Fibroblast of peridontal ligament (primary cell): ENCODE data around the gene HELZ2.
"Not testable (repeated sequence)": the region's sequence is repeated elsewhere in the genome, so short reads cannot be mapped to it uniquely, and the experiment has no call there.

Source experiments
- DNase-seq: peaks from one replicate; pipeline ENCODE4 v3.0.0-alpha.2; 2010; ENCODE audit errors: extremely low read depth

The HELZ2 gene

DNA sequence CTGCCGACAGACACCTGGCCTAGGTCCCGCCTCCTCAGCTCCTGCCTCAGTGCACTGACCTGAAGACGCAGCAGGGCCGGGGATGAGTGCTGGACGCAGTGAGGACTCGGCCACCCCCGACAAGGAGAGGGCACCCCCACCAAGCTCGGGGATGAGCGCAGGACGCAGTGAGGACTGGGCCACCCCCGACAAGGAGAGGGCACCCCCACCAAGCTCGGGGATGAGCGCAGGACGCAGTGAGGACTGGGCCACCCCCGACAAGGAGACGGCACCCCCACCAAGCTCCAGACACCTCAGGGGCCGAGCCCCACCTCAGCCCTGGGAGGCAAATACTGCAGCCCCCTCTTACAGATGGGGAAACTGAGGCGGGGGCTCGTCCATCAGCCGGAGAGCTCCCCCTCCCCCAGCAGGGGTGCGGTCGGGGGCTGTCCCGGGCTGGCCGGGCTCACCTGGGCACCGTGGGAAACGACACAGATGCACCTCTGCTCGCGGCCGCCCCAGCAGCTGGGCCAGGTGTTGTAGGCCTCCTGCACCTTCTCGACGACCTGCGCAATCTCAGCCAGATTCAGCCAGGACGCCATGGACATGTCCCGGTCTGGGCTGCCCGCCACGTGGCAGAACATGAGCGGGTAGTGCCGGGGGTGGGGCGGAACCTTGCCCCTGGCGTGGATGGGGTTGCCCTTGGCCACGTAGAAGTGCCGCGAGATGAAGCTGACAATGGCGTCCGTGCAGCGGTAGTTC, 7.5 kb downstream of the HELZ2 start:
- DNase-seq: no peak

DNA sequence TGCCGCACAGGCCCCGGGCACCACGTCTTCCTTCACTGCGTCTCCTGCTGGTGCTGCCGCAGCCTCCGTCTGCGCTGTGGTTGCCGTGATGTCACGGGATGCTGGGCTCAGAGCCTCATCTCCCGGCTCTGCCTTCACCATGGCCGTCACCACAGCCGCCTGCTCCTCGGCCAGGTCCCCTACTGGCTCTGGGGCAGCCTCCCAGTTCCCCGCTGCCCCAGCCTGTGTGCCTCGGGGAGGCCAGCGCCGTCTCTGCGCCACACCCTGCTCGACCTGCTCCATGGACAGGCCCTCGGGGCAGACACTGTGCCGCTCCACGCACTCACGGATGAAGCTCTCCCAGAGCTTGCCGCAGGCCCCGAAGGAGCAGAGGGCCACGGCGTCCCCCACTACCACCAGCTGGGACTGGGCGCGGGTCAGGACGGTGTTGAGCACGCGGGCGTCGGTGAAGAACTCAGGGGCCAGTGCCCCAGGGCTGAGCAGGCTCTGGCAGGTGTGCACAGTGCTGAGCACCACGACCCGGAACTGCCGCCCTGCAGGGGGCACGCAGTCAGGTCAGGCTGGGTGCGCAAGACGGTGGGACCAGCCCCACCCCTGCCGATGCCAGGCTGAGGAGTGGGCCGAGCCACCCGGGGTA, 8.2 kb downstream of the HELZ2 start:
- DNase-seq: no peak

DNA sequence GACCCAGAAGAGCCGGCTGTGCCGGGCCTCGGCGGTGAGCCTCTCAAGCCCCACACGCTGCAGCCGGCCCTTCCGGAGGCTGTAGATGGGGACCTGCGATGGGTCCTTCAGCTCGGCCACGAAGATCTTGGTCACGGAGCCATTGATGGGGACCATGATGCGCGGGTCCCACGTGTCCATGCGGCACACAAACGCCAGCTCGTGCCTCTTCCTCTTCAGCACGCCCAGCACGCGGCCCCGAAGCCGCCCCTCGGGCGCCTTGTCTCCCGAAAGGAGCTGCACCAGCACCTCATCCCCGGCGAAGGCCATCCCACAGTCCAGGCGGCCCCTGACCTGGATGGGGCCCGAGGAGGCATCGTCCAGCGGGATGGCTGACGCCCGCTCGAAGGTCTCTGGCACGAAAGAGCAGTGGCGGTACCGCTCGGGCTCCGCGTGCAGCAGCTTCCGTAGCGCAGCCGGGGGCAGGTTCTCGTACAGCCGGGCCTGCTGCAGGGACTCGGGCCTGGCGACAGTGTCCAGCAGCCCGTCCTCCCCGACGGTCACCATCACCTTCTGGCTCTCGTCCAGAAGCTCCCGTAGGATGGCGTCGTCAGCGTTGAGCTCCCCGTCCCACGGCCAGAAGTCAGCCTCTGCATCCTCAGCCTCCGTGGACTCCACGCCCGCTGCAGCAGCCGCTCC, 8.9 kb downstream of the HELZ2 start:
- no peak for DNase-seq

DNA sequence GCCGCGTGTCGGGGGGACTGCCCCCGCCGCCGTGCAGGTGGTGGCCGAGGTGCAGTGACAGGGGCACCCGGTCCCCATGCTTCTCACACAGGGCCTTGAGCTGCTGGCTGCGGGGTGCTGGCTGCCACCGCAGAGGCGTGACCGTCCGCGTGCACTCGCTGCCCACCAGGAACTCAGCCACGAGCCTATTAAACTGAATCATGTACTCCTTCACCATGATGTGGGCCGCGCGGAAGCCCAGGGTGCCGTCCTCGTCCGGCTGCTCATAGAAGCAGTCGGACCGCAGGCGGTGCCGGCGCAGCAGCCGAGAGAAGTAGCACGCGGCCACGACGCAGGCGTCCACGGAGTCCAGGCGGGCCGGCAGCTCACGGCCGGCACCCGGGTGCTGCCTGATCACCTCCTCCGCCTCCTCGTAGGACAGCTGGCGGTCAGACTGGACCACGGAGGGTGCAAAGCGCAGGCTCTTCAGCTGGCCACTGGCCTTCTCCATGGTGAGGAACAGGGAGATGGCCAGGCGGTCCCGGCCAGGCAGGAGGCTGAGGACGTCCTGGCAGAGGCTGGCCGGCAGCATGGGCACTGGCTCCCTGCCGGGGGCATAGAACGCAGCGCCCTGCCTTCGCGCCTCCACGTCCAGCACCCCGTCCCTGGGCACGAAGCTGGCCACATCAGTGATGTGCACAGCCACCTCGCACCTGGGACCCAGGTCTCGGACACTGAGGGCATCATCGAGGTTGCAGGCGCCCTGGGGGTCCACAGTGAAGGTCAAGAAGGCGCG, 9.8 kb downstream of the HELZ2 start:
- DNase-seq: no peak

DNA sequence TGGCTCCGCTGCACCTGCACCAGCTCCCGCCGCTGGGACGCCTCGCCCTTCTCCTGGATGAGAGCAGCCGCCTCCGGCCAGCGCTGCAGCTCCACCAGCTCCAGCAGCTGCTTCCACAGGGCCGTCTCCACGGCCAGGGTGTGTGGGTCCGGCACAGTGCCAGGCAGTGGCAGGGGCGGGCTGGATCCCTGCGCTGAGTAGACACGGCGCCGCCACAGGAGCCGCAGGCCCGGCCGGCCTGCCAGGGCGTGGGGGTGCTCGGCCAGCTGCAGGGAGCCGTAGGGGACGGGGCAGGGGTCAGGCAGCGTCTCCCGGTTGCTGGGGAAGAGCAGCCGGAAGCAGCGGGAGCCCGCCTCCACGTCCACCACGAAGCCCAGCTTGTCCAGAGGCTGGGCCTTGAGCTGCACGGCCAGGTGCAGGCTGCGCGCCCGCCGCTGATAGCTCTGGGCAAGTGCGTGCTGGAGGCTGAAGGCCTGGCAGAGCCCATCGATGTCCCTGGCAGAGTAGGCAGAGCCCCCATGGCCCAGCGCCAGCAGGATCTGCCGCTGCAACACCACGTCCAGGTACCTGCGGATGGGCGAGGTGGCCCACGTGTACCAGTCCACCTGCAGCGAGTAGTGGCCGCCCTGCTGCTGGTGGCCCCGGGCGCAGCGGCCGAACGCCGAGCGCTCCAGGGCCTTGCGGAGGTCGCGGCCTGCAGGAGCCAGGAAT, 10.7 kb downstream of the HELZ2 start:
- DNase-seq: no peak

DNA sequence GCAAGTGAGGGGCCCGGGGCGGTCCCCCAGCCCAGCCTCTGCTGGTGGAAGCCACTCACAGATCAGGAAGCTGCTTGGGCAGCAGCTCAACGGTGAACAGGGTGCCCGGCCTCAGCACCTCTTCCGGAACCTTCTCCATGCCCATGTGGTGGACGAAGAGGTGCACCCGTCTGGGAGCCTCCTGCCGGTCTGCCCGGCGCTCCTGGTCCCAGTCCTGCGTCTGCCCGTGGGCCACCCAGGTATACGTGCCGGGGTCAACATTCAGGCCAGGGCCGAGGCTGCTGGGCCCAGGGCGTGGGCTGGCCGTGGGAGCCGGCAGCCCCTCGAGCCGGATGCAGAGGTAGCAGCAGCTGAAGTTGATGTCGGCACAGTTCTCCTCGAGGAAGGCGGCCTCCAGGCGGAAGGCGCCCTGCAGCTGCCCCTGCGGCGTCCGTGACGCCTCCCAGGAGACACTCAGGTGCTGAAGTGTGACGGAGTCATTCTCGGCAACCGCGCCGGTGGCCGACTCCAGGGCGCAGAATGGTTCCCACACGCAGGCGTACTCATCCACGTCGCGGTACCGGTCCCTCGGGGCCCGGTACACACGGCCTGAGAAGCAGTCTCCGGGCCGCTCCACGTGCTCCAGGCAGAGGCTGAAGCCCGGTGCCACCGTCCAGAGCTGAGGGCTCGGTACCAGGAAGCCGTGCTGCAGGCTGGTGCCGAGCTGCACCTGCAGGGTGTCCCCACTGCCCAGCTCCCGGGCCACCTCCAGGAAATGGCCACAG, 11.4 kb downstream of the HELZ2 start:
- DNase-seq: no peak

DNA sequence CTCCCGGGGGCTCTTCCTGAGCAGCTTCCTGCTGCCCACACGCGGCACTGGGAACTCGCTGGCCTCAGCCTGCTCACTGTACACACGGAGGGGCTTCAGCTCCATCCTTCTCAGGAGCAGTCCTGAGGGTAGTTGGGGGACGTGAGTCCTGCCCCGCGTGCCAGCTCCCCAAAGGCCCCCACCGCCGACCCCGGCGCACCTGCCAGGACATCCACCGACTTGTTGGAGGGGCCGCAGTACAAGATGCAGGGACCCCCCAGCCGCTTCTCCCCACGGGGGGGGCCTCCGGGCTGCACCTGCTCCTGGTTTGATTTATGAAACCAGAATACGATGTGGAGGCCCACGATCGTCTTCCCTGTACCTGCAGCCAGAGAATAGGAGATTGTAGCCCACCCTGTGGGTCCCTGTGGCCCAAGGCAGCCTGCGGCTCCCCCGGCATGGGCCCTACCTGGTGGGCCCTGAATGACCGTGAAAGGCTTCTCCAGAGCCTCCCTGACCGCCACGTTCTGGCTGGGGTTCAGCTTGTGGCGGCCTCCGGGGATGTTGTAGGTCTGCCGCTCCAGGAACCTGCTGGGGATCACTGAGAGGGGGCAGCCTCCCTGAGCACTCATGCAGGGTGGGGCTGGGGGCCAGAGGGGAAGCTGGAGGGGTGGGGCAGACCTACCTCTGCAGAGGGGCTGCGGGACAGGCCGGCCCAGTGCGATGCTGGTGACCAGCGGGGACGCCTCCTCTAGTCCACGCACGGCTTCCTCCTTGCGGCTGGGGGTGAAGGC, 12.2 kb downstream of the HELZ2 start:
- no peak for DNase-seq

DNA sequence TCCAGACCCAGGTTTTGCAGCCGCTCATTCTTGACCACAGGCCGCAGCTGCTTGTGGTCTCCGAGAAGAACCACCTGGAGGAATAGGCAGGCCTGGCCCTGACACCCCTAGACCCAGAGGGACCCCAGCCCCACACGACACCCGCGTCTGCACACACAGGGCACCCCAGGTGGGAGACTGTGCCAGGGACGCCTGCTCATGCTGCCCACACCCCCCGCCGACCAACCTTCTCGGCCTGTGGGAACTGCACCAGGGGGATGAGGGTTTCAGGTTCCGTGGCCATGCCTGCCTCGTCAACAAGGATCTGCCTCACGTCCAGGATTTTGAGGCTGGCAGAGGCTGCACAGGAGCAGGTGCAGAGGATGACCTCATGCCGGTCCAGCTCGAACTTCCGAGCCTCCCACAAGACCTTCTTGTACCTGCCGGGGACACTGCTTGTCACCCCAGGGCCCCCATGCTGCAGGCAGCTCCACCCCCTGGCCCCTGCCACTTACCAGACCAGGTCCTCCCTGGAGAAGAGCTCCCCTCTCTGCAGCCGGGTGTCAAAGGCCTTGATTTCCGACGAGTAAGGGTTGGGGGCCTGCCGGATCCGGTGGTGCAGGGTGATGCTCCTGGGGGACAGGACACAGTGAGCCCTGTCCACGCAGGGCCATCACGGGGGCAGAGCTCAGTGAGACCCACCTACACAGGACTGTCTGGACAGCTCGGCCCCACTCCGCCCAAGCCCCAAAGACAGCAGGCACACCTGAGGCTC, 13.0 kb downstream of the HELZ2 start:
- no peak for DNase-seq

DNA sequence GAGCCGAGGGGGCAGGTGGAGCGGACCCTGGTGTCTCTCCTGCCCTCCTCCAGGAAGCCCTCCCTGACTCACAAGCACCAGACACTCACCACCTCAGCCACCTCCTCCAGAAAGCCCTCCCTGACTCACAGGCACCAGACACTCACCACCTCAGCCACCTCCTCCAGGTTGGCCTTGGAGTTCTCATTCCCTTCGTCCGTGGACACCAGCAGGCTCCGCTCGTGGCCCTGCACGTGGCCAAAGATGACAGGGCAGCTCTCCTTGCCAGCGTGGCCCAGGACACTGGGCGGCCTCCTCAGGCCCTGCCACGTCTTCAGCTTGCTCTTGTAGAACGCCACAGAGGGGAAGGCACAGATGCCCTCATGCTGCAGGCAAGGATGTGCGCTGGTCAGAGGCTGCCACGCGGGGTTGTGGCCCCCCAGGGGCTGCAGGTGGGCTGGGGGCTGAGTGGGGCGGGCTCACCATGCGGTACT, 13.7 kb downstream of the HELZ2 start:
- DNase-seq: no peak

DNA sequence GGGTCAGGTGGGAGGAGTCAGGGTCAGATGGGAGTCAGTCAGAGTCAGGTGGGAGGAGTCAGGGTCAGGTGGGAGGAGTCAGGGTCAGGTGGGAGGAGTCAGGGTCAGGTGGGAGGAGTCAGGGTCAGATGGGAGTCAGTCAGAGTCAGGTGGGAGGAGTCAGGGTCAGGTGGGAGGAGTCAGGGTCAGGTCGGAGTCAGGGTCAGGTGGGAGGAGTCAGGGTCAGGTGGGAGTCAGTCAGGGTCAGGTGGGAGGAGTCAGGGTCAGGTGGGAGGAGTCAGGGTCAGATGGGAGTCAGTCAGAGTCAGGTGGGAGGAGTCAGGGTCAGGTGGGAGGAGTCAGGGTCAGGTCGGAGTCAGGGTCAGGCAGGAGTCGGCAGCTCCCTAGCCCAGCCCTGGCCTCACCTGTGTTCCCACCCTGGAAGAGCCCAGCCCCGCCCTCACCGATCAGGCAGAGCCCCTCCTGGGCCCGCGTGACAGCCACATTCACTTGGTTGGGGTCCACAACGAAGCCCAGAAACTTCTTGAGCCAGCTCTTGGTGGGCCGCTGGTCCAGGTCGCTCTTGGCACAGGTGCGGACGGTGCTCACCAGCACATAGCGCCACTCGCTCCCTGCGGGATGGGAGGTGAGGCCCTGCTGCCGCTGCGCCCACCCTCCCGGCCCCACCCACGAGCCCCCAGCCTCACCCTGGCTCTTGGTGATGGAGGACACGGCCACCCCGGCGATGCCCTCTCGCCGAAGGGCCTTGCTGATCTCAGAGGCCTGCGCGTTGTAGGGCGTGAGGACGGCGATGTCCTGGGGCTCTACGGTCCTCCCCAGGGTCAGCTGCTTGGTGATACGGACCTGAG, 14.3 kb downstream of the HELZ2 start:
- DNase-seq: not testable (repeated sequence)

DNA sequence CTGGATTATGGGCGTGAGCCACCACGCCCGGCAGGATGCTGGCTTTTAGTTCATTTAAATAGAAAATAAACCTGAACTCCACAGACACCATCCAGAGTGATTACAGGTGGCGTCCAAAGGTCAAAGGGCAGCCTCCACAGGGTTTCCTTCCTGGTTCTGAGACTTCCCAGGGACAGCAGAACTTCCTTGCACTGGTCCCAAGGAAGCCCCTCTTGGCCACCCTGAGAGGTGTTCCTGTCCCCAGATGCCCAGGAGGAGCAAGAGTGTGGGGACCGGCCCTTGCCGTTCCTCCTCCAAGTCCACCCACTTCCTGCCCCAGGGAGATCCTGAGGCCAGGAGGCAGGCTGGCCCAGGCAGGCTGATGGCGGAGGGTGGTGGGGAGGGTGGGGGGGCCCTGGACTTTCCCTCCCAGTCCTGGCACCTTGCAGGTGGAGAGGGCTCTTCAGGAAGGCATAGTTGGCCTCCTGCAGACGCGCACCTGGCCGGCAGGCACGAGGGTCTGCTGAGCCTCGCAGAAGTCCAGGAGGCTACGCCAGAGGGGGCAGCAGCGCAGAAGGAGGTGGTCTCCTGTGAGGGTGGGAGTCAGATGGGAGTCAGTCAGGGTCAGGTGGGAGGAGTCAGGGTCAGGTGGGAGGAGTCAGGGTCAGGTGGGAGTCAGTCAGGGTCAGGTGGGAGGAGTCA, 15.1 kb downstream of the HELZ2 start:
- no peak for DNase-seq

DNA sequence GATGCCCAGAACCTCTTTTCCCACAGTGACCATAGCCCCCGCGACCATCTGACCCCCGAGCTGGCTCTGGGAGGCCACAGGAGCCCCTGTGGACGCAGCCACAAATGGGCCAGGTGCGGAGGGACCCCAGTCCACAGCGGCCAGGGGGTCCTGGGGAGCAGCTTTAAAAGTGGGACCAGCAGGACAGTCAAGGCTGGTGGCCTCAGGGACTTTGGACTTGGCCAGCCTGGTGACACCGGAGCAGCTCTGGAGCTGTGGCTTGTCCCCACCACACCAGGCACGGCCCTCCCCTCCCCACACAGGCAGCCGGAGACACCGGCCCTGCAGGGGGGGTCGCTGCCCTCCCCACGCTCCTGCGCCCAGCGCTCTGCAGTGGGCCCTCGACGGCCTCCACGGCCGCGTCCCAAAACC, 16.6 kb downstream of the HELZ2 start:
- no peak for DNase-seq

DNA sequence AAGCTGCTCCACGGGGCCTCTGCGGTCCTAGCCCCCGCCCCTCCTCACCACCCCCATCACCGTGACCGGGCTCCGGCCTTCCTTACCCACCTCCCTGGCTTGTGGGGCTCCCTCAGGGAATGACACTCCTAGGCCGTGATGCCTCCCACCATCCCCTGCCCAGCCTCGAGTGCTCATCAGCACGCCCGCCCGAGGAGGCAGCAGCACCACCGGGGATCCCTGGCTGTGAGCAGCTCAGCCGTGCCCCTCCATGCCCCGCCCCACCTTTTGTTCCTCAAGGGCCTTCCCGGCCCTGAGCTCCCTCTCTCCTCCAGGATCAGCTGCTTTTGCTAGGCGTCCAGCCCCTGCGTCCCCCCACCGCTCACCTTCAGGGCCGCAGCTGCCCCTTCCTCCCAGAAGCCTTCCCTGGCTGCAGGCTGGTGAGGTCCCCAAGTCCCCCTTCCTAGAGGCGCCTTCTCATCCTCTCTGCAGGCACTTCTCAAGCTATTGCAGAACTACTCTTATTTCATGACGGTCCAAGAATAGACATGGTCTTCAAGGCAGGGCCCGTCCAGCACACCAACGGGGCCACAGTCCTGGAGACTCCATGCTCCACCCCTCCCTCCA, 17.1 kb downstream of the HELZ2 start:
- no peak for DNase-seq

DNA sequence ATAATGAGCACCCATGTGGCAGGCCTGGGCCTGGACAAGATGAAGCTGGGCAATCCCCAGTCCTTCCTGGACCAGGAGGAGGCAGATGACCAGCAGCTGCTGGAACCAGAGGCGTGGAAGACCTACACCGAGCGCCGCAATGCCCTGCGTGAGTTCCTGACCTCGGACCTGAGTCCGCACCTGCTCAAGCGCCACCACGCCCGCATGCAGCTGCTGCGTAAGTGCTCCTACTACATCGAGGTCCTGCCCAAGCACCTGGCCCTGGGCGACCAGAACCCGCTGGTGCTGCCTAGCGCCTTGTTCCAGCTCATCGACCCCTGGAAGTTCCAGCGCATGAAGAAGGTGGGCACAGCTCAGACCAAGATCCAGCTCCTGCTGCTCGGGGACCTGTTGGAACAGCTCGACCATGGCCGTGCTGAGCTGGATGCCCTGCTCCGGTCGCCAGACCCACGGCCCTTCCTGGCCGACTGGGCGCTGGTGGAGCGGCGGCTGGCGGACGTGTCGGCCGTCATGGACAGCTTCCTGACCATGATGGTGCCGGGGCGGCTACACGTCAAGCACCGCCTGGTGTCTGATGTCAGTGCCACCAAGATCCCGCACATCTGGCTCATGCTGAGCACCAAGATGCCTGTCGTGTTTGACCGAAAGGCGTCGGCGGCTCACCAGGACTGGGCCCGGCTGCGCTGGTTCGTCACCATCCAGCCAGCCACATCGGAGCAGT, 18.2 kb downstream of the HELZ2 start:
- no peak for DNase-seq

DNA sequence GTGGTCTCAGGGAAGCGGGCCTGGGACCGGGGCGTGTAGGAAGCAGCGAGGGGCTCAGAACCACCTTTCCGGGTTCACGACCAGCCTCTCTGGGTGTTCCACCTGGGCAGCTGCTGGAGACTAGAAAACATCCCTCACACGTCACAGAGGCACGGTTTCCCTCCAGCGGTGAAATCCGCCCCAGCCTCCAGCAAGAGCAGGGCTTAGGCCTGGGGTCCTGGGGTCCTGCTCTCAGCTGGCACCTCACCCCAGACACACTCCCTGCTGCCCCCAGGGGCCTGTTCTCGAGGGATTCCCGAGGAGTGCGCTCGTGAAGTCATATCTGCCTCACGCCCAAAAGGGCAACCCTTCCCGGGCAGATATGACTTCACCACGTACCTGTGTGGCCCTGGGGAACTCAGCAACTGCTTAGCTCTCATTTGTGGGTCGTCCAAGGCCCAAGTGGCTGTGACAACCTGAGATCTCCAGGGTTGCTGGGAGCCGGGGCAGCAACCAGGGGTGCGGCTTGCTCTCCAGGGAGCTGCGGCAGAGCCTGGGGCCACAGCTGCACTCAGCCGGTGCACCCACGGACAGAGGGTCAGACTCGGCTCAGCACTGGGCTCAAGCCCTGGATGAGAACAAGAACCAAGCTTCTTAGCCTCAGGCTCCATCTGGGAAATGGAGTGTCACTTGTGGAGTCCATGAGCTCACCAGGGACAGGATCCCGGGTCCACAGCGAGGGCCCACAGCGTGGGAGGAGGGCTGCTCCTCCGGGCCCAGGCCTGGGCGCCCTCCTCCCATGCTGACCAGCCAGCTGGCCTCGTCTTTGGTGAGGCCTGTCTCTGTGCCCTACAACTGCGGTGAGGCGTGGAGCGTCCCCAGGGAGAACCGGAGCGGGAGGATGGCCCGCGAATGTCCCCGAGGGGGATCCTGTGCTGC, 19.4 kb downstream of the HELZ2 start:
- no peak for DNase-seq

DNA sequence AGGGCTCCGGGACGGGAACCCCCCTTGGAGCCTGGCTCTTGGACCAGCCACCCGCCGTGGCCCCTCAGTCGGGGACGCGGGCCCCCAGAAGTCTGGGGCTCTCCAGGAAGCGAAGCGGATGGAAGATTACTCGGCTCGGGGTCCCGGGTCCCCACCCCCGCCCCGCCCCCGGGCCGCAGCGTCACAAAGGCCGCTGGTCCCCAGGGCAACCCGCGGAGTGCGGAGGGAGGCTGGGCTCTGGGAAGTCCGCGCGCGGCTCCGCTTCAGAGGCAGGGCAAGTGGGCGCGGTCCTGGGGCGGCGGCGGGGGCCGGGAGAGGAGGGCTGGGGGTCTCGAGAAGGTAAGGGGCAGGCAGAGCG, 20.1 kb downstream of the HELZ2 start, which contains the start of gene FNDC11:
FNDC11 (plus strand) TSS at position 227 of the 358 bp plus-strand sequence. CDS start 1,505 bp downstream, outside the sequence.
- DNase-seq: no peak
